HTERT RPE-1 (cell line): ENCODE measurements around the gene ZBTB26.

Experiments used
- in situ Hi-C: fragments of 300-500 bp; cut with MboI; formaldehyde crosslinking; loops from 4 replicates; pipeline ENCODE4 v1.14.3; 2020; ENCODE audit warnings: low sequenced_read_pairs

ZBTB26 gene

GRCh38 chr9:122931226-122932121 is at the start of gene ZBTB26:
ZBTB26 (minus strand) TSS chr9:122931512; CDS start chr9:122919934, 11,578 bp downstream.
- in situ Hi-C loops, result no loop called here

- in situ Hi-C loops, result no loop called here
Measured at GRCh38 chr9:122978601-122979000, 47.3 kb upstream of the ZBTB26 start.

DNA sequence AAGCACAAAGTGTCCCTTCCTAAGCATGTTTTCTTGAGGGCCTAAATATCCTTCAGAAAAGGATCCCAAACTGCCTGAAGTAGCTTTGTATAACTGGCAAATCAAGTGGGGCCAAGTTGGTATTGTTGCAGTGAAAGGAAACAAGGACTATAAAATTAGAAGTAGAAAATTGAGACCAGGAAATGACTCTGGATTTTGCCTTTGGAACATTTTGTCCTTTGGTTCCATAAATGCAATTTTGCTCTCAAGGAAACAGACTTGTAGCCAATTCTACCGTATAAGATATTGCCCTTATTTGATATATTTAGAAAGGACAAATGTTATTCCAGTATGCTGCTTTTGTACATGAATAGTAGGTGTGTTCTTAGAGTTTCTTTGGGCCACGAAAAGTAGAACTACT is 43.9 kb upstream of the ZBTB26 start:
- in situ Hi-C loops, result no loop called here

GRCh38 chr9:122961139-122961538 is 29.8 kb upstream of the ZBTB26 start:
- in situ Hi-C loops, result no loop called here

DNA sequence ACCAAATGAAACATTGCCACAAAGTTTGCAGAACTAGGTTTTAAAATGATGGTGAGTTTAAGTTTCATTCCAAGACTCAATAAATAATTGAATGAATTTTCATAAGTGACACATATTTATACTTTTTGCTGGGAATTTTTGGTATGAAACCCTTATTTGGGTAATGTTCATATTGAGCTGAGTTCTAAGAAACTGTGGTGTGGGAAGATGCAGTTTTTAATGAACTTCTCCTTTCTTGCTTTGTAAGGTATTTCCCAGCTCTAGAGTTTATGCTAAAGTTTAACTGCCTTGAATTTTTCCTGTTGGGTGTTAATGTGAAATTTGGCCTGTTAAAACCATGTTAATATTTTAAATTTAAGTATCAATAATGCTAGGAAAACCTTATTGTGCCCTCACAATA is 24.6 kb upstream of the ZBTB26 start:
- in situ Hi-C loops, result no loop called here

DNA sequence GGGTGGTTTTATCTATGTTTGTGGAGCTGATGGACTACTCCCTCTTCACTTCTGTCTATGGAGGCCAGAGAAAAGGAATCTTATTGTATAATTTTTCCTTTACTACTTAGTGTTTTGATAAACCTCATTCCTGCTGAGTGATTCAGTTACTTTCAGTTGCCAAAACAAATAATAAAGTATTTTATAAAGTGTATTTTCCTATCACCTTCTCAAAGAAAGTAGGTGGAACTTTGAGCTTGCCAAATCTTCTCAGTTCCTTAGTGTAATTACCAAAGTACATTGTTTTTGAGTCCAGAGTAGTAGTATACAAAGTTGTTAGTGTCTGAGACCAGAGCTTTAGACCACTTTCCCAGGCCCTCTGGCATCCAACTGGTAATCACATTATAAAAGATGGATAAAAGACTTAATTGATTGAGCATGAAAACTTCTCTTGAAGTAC is 23.0 kb upstream of the ZBTB26 start:
- in situ Hi-C loops, result no loop called here

DNA sequence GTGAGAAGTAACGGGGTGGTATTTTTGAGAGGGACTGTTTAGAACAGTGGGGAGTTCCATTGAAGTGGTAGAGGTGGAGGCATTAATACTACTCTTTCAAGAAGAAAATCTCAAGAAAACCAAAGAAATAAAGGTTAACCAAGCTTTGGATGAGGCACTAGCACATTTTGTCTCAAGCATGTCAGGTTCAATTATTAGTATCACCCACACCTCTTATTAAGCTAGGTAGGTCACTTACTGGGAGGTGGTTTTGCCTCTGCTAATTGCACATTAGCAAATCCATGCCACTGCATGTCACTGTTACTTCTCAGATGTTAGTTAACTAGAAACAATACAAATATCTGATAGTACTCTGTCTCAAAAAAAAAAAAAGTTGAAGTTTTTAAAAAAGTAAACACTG is 19.7 kb upstream of the ZBTB26 start:
- in situ Hi-C loops, result no loop called here

- in situ Hi-C loops, result no loop called here
Measured at GRCh38 chr9:122950263-122950662, 19.0 kb upstream of the ZBTB26 start.

DNA sequence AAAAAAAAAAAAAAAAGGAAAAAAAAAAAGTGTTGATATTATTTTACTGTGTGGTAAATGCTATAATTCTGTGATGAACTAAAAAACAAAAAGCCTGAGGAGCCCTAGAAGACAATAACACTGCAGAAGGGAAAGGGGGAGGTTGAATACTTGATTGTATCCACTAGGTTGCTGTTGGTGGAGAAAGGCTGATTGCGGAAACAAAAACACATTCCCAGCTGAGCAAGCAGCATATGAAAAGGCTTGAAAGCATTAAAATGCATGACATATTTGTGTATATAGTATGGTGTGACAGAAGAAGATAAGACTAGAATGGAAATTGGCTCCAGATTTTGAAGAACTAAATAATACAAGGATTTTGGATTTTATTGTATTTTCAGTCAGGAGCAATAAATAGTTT is 18.4 kb upstream of the ZBTB26 start:
- in situ Hi-C loops, result no loop called here

GRCh38 chr9:122948313-122948712 is 17.0 kb upstream of the ZBTB26 start:
- in situ Hi-C loops, result no loop called here

GRCh38 chr9:122946461-122947005 is 15.2 kb upstream of the ZBTB26 start:
- in situ Hi-C loops, result no loop called here

DNA sequence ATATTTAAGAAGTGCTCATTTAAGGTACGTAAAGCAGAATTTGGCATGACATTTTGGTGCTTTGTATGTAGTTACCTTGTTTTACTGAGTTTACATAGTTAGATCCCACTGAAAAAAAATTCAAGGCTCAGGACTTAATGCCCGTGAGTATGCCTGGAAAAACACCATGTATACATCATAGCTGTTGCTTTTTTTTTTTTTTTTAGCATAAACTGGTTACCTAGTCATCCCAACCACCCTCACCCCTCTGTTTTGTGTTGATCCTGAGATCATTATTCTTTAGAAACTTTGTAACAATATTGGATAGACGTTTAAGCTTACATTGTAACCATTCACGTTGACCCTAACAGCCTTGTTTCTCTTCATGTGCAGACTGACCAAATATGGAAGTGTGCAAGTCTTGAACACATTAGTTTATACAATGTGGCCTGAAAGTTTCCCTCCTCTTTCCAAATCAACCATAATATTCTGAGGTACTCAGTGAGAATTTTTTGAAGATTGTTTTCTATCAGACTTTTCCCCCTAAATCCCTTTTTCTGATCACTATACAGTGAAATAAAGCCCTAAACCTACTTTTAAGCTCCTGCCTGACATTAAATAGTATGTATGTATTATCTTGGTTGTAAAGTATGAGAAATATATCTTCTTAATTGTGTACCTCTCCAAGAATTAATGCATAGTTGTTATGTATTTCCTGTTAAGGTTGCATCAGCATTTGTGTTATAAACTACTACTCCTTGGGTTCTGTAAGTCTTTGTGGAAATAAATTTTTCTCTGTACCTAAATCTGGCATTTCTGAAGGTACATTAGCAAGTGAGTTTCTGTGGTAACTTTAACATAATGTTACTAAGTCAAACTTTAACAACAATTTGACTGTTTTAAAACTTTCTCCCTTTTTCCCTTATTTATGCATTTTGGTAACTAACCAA is 13.9 kb upstream of the ZBTB26 start:
- in situ Hi-C loops, result no loop called here

DNA sequence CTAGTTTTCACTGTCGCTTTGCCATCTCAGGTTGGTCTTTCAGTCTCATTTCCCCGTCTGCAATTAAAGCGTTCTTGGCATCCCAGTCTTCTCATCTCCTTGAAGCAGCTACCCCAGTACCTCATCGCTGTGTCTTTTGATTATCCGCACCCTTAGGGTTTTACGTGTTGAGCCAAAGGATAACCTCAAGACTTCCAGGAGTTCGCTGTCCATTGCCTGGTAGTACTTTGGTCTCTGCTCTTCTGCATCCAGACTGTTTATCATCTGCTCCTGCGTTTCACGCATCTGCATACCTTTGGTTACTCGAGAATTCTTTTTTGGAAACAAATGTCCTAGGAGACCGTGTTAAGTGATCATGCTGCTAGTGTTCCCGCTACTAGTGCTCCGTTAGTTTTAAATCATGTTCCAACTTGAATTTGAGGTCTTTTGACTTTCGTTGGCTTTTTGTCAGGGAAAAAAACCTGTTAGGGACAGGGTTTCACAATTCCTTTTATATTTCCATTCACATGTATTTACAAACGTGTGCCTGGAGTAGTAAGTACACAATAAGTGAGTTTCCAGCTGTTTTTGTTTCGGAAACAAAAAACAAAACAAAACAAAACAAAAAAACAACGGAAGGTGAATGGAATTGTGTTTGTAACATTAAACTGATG is 10.4 kb upstream of the ZBTB26 start:
- in situ Hi-C loops, result no loop called here

GRCh38 chr9:122940749-122941581 is 9.7 kb upstream of the ZBTB26 start, which contains the start of gene RABGAP1:
RABGAP1 (plus strand) TSS chr9:122941020; CDS start chr9:122957060, 16,040 bp downstream.
- in situ Hi-C loops, result no loop called here

GRCh38 chr9:122940454-122940748 is 9.1 kb upstream of the ZBTB26 start:
- in situ Hi-C loops, result no loop called here

DNA sequence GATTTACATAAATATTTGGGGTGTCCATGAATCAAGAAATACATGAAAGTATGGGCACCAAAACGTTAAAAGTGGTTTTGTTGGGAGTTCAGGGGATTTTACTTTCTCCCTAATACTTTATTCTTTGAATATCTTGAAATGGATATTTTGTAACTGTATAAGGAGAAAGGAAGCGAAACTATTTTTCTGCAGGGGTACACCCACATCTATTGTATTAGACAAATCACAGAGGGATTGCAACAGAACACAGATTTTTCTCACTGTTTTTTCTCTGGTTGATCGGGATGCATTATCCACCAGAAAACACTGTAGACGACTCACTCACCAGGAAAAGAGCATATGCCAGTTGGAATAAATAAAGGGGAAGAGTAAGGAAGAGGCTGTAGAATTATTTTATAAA is 8.3 kb upstream of the ZBTB26 start:
- in situ Hi-C loops, result no loop called here

DNA sequence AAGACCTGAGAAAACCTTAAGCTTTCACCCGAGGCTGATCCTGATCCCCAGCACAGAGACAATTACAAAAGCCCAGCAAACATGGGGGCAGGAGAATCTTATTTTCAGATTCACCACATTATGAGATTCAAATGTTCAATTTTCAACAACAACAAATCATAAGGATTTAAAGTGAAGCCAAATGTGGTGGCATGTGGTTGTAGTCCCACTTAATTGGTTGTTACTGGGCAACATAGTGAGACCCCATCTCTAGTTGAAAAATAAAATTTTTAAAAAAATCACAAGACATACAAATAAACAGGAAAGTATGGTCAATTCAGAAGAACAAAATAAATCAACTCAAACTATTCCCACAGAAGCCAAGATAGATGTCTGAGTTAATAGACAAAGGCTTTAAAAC is 5.6 kb upstream of the ZBTB26 start:
- in situ Hi-C loops, result no loop called here

DNA sequence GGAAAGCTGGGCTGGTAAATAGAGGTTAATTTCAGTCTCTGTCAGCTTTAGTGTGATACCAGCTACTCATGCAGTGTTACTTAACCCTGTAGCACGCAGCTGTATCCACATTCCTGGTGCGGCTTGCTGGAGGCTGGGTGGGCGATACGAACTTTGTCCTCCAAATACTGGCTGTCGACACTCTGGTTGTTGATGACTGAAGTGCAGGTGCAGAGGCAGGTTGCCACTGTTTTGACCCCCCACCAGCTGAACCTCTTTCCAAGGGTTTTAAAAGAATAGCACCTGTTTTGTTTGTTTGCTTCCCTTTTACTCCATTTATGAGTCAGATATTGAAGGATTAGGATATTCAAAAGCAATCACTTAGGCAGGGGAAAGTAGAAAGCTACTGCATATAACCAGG is 5.2 kb upstream of the ZBTB26 start:
- in situ Hi-C loops, result no loop called here

- in situ Hi-C loops, result no loop called here
Measured at GRCh38 chr9:122930541-122931225, 629 bp downstream of the ZBTB26 start.
